ENCODE results near the gene NT5C3B.

GRCh38 chr17:41785859-41786226, 50.2 kb downstream of the NT5C3B start:
- TF ChIP-seq POLR2A (IDR thresholded peaks at IDR 0.05) (peak; percentile 42), CTCF (IDR thresholded peaks at IDR 0.05) (no peak), POLR2AphosphoS5 (IDR thresholded peaks at IDR 0.05) (peak in 2 of 3 donors; percentile 37 to 63)
